ENCODE measurements around the gene FIGN. TPM values are rescaled to one million over a fixed set of nuclear protein-coding genes. Genes with fewer than 3 reads are reported as not detected.
A peak's percentile ranks its signal among the peaks of the same experiment; 100 is the strongest.

Gene FIGN
- polyA plus RNA-seq, 1 donor: 1.3 TPM

DNA sequence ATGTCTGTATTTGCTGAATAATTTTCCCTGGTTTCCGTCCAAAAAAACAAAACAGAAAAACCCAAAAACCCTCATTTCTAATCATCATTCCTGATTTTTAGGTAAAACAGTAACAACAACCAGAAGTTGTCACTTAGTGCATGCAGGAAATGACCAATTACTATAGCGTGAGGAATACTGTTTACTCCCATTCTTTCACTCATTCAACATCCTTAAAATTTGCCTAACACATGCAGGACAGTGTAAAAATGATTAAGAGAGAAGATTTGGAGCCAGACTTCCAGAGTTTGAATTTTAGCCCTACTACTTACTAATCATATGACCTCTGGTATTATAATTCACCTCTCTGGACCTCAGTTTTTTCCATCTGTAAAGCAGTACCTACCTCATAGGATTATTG is 83.1 kb downstream of the FIGN start:
- no peak overlapping the region for H3K4me3 ChIP-seq (ENCODE audit: low read length)
- WGBS (ENCODE audit: insufficient coverage, low lambda C conversion rate): 90% methylated on average over 2 of the region's 2 CpGs
- no peaks in the 10 kb centered on the region for H3K36me3 ChIP-seq (ENCODE audit: control insufficient read depth, insufficient read depth, low read length)
- no peaks in the 10 kb centered on the region for H3K4me1 ChIP-seq (ENCODE audit: control insufficient read depth, insufficient read depth, low read length)
- no peak for DNase-seq
- no peaks in the 10 kb centered on the region for H3K9me3 ChIP-seq (ENCODE audit: control insufficient read depth, low read depth, low read length)
- H3K27ac ChIP-seq (ENCODE audit: low read length): no peak overlapping the region
- H3K27me3 ChIP-seq (ENCODE audit: control insufficient read depth, insufficient read depth, low read length): no peaks in the 10 kb centered on the region

DNA sequence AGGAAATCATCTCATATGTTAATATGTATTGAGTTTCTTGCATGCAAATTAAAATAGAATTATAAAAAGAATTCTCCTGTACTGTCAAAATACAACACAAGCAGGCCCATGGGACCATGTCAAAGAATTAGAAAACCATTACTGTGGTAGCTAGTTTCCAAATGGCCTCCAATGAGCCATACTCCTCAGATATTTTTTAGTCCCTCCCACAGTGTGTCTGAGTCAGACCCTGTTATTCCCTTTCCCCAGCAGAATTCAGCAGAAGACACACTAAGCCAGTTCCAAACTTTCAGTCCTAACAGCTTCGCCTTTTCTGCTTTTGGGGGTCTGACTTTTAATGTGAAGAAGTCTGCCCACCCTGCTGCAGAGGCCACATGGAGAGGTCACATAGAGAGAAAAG is 86.7 kb downstream of the FIGN start:
- Histone ChIP-seq H3K36me3 (ENCODE audit: control insufficient read depth, insufficient read depth, low read length) (no peaks in the 10 kb centered on the region), H3K4me1 (ENCODE audit: control insufficient read depth, insufficient read depth, low read length) (no peaks in the 10 kb centered on the region), H3K27ac (ENCODE audit: low read length) (no peak overlapping the region), H3K4me3 (ENCODE audit: low read length) (no peak overlapping the region), H3K27me3 (ENCODE audit: control insufficient read depth, insufficient read depth, low read length) (no peaks in the 10 kb centered on the region), H3K9me3 (ENCODE audit: control insufficient read depth, low read depth, low read length) (no peaks in the 10 kb centered on the region)
- WGBS (ENCODE audit: insufficient coverage, low lambda C conversion rate): no CpG with 5 or more reads among the region's 1 CpG
- DNase-seq: no peak

DNA sequence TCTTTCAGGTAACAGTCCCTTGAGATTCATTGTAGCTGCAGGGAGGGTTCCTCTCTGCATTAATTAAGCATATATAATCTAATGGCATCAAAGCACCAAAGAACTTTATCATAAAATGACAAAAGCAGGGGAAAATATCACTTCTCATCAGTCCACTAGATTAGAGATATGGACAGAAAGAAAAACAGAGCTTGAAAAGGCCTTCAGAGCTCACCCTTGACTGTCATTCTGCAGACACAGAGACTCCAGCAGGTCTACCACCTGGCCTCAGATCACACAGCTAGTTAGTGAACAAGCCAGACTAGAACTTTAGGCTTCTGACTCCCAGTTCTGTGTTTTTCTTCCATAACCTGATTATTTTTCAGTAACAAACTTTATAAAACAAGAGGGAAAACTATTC is 88.5 kb downstream of the FIGN start:
- no peaks in the 10 kb centered on the region for H3K27me3 ChIP-seq (ENCODE audit: control insufficient read depth, insufficient read depth, low read length)
- no peaks in the 10 kb centered on the region for H3K9me3 ChIP-seq (ENCODE audit: control insufficient read depth, low read depth, low read length)
- no peaks in the 10 kb centered on the region for H3K36me3 ChIP-seq (ENCODE audit: control insufficient read depth, insufficient read depth, low read length)
- DNase-seq: no peak
- no peak overlapping the region for H3K4me3 ChIP-seq (ENCODE audit: low read length)
- H3K27ac ChIP-seq (ENCODE audit: low read length): no peak overlapping the region
- no peaks in the 10 kb centered on the region for H3K4me1 ChIP-seq (ENCODE audit: control insufficient read depth, insufficient read depth, low read length)

DNA sequence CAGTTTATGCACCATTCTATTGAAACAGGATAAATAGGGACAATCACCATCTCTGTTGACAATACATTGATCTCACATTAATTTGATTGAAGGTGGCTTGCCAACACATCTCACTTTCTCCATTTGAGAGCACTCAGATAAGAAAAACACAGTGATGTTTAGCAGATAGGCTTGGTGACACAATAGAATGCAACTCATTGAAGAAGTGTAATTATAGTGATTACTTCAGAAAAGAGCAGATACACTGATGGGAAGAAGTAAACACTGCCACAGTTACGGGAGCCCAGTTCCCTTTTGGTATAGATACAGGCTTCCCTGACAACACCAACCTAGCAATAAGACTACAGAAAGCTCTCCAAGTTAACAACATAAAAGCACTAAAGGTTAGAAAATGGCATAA is 89.1 kb downstream of the FIGN start:
- Histone ChIP-seq H3K36me3 (ENCODE audit: control insufficient read depth, insufficient read depth, low read length) (no peaks in the 10 kb centered on the region), H3K27ac (ENCODE audit: low read length) (no peak overlapping the region), H3K4me3 (ENCODE audit: low read length) (no peak overlapping the region), H3K27me3 (ENCODE audit: control insufficient read depth, insufficient read depth, low read length) (no peaks in the 10 kb centered on the region), H3K4me1 (ENCODE audit: control insufficient read depth, insufficient read depth, low read length) (no peaks in the 10 kb centered on the region), H3K9me3 (ENCODE audit: control insufficient read depth, low read depth, low read length) (no peaks in the 10 kb centered on the region)
- no peak for DNase-seq
- no CpG with 5 or more reads among the region's 1 CpG for WGBS (ENCODE audit: insufficient coverage, low lambda C conversion rate)

DNA sequence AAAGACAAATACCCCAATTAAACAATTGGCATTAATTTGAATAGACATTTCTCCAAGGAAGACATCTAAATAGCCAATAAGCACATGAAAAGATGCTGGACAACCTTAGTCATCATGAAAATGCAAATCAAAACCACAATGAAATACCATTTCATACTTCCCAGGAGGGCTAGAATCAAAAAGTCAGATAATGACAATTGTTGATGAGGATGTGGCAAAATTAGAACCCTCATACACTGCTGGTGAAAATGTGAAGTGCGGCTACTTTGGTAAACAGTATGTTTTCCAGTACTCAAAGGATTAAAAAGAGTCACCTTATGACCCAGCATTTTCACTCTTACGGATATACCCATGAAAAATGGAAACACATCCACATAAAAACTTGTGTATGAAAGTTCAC is 91.6 kb downstream of the FIGN start:
- 100% methylated on average over 1 of the region's 2 CpGs for WGBS (ENCODE audit: insufficient coverage, low lambda C conversion rate)
- no peaks in the 10 kb centered on the region for H3K9me3 ChIP-seq (ENCODE audit: control insufficient read depth, low read depth, low read length)

DNA sequence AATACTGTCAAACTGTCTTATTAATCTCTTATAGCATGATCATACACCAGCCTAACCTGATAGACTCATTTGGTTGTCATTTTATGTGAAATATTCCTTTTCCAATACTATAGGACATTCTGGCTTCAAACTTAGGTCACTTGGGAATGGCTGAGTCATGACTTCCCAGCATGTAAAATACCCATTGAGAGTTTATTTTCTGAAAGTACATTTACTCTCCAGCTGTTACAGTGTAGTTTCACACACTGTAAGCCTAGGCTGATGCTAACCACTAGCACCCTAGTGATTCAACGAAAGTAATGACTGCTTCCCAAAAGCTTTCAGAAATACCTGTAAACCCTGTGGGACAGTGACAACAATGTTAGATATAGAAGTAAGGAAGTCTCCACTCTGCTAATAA is 93.8 kb downstream of the FIGN start:
- H3K27ac ChIP-seq (ENCODE audit: low read length): no peak overlapping the region
- no peaks in the 10 kb centered on the region for H3K4me1 ChIP-seq (ENCODE audit: control insufficient read depth, insufficient read depth, low read length)
- H3K4me3 ChIP-seq (ENCODE audit: low read length): no peak overlapping the region
- WGBS (ENCODE audit: insufficient coverage, low lambda C conversion rate): no CpG with 5 or more reads among the region's 1 CpG
- no peak for DNase-seq
- H3K36me3 ChIP-seq (ENCODE audit: control insufficient read depth, insufficient read depth, low read length): no peaks in the 10 kb centered on the region
- no peaks in the 10 kb centered on the region for H3K9me3 ChIP-seq (ENCODE audit: control insufficient read depth, low read depth, low read length)
- H3K27me3 ChIP-seq (ENCODE audit: control insufficient read depth, insufficient read depth, low read length): no peaks in the 10 kb centered on the region

More for the DNA sequence above, 91.6 kb downstream of the FIGN start:
- Histone ChIP-seq H3K27me3 (ENCODE audit: control insufficient read depth, insufficient read depth, low read length) (no peaks in the 10 kb centered on the region), H3K36me3 (ENCODE audit: control insufficient read depth, insufficient read depth, low read length) (no peaks in the 10 kb centered on the region), H3K4me3 (ENCODE audit: low read length) (no peak overlapping the region), H3K4me1 (ENCODE audit: control insufficient read depth, insufficient read depth, low read length) (no peaks in the 10 kb centered on the region), H3K27ac (ENCODE audit: low read length) (no peak overlapping the region)
- no peak for DNase-seq

DNA sequence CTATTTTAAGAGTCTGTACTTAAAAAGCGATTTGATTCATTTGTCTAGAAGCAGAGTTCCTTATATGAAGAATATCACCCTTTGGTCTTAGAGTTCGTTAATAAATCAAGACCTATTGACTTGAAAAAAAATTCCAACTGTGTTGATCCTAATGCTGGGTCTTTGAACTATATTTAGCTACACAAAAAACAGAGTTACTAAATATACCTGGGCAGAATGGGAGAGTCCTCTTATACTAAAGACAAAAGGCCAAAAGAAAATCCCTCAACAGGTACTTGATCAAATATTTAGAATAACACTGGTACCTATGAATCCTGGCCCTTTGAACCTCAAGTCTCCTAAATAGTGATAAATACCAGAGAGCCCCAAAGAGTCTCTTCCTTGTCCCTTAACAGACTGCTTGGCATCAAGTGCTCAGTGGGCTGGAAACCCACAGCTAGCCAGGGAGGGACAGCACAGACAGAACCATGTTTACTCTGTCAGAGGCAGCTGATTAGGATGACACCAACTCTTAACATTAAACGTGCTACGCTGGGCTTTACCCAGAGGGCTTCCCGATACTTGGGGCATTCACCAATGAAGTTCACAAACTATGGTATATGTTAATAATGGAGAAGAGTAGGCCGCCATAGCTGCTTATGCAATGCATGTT is 95.1 kb downstream of the FIGN start:
- Histone ChIP-seq H3K36me3 (ENCODE audit: control insufficient read depth, insufficient read depth, low read length) (no peaks in the 10 kb centered on the region), H3K9me3 (ENCODE audit: control insufficient read depth, low read depth, low read length) (no peaks in the 10 kb centered on the region), H3K27me3 (ENCODE audit: control insufficient read depth, insufficient read depth, low read length) (no peaks in the 10 kb centered on the region), H3K4me1 (ENCODE audit: control insufficient read depth, insufficient read depth, low read length) (no peaks in the 10 kb centered on the region), H3K4me3 (ENCODE audit: low read length) (no peak overlapping the region), H3K27ac (ENCODE audit: low read length) (no peak overlapping the region)
- WGBS (ENCODE audit: insufficient coverage, low lambda C conversion rate): 92% methylated on average over 2 of the region's 6 CpGs
- DNase-seq: no peak

DNA sequence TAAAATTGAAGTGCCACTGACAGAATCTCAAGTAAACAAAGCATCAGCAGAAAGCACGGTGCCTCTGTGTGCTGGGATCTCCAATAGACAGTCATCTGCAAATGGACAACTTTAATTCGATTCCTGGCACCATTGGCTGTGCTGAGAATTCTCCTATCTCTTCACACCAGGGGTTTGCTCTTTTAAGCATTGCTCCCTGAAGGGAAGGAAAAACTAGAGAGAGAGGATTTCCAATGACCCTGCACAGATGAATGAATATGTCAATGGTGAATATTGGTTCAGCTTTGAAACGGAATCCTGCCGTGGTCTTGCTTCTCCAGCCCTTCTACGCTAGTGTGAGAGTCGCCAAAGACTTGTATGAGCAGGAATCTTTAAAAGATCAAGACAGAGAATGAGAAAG is 97.9 kb downstream of the FIGN start:
- 100% methylated on average over 2 of the region's 6 CpGs for WGBS (ENCODE audit: insufficient coverage, low lambda C conversion rate)
- H3K27me3 ChIP-seq (ENCODE audit: control insufficient read depth, insufficient read depth, low read length): no peaks in the 10 kb centered on the region
- H3K4me3 ChIP-seq (ENCODE audit: low read length): no peak overlapping the region
- no peaks in the 10 kb centered on the region for H3K4me1 ChIP-seq (ENCODE audit: control insufficient read depth, insufficient read depth, low read length)
- no peak for DNase-seq
- H3K9me3 ChIP-seq (ENCODE audit: control insufficient read depth, low read depth, low read length): no peaks in the 10 kb centered on the region
- no peaks in the 10 kb centered on the region for H3K36me3 ChIP-seq (ENCODE audit: control insufficient read depth, insufficient read depth, low read length)
- no peak overlapping the region for H3K27ac ChIP-seq (ENCODE audit: low read length)

DNA sequence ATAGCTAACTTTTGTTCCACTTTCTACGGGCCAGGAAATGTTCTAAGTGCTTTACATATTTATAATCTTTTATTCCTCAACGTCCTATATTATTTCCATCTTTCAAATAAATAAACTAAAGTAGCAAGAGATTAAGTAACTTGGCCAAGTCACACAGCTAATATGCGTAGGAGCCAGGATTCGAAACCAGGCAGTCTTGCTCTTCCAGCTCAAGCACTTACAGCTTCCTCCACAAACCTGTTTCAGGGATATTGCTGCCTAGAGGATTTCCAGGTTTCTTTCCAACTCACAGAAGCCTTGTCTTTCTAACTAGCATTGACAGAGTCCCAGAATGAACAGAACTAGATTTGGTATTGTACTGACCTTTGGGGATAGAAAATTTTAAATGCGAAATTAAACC is 102.5 kb downstream of the FIGN start:
- 67% methylated on average over 1 of the region's 5 CpGs for WGBS (ENCODE audit: insufficient coverage, low lambda C conversion rate)
- Histone ChIP-seq H3K27ac (ENCODE audit: low read length) (no peak overlapping the region), H3K9me3 (ENCODE audit: control insufficient read depth, low read depth, low read length) (no peaks in the 10 kb centered on the region), H3K36me3 (ENCODE audit: control insufficient read depth, insufficient read depth, low read length) (no peaks in the 10 kb centered on the region), H3K4me3 (ENCODE audit: low read length) (no peak overlapping the region), H3K4me1 (ENCODE audit: control insufficient read depth, insufficient read depth, low read length) (no peaks in the 10 kb centered on the region), H3K27me3 (ENCODE audit: control insufficient read depth, insufficient read depth, low read length) (no peaks in the 10 kb centered on the region)
- no peak for DNase-seq

DNA sequence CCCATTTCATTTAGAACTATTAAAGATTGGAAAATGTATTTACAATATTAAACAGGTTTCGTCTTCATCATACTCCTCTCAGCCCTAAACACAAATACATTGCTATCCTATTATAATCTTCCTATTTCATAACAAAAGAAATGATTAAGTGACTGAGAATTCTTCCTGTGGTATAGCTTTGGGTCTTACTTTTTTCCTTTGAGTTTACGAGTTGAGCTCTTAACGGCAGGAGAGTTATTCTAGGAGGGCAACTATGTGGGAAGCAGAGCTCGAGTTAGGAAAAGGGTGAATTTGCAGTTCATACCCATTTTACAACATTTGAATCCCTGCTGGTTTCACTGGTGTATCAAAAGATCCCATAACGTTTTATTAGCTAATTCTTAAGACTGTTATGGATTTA is 105.0 kb downstream of the FIGN start:
- 90% methylated on average over 2 of the region's 5 CpGs for WGBS (ENCODE audit: insufficient coverage, low lambda C conversion rate)
- H3K27ac ChIP-seq (ENCODE audit: low read length): no peak overlapping the region
- H3K36me3 ChIP-seq (ENCODE audit: control insufficient read depth, insufficient read depth, low read length): no peaks in the 10 kb centered on the region
- H3K4me1 ChIP-seq (ENCODE audit: control insufficient read depth, insufficient read depth, low read length): no peaks in the 10 kb centered on the region
- no peak for DNase-seq
- no peak overlapping the region for H3K4me3 ChIP-seq (ENCODE audit: low read length)
- H3K9me3 ChIP-seq (ENCODE audit: control insufficient read depth, low read depth, low read length): no peaks in the 10 kb centered on the region
- no peaks in the 10 kb centered on the region for H3K27me3 ChIP-seq (ENCODE audit: control insufficient read depth, insufficient read depth, low read length)

DNA sequence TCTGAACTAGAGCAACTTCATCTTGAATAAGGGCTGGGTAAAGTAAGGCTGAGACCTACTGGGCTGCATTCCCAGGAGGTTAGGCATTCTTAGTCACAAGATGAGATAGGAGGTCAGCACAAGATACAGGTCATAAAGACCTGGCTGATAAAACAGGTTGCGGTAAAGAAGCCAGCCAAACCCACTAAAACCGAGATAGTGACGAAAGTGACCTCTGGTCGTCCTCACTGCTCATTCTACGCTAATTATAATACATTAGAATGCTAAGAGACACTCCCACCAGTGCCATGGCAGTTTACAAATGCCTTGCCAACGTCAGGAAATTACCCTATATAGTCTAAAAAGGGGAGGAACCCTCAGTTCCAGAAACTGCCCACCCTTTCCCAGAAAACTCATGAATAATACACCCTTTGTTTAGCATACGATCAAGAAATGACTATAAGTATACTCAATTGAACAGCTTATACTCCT is 109.1 kb downstream of the FIGN start:
- H3K4me1 ChIP-seq (ENCODE audit: control insufficient read depth, insufficient read depth, low read length): no peaks in the 10 kb centered on the region
- H3K4me3 ChIP-seq (ENCODE audit: low read length): no peak overlapping the region
- H3K9me3 ChIP-seq (ENCODE audit: control insufficient read depth, low read depth, low read length): no peaks in the 10 kb centered on the region
- H3K27me3 ChIP-seq (ENCODE audit: control insufficient read depth, insufficient read depth, low read length): no peaks in the 10 kb centered on the region
- WGBS (ENCODE audit: insufficient coverage, low lambda C conversion rate): no CpG with 5 or more reads among the region's 7 CpGs
- no peaks in the 10 kb centered on the region for H3K36me3 ChIP-seq (ENCODE audit: control insufficient read depth, insufficient read depth, low read length)
- peak; percentile 8 for DNase-seq
- H3K27ac ChIP-seq (ENCODE audit: low read length): no peak overlapping the region
